Activated naive CD8-positive, alpha-beta T cell treated with anti-CD3 and anti-CD28 coated beads, Interleukin-2, amount 50 U/mL, for 24 hours (primary cell): ENCODE results near the gene SCARB1.

Experiments used
- ATAC-seq: fragments of 150-1000 bp; cut with Tn5 transposase; one replicate; pipeline ENCODE4 v1.10.0; 2021
- DNase-seq: peaks from one replicate; pipeline ENCODE4 v3.0.0; 2021
- H3K27ac Mint-ChIP-seq: one replicate; pipeline ENCODE4 v1.8.0; 2021; ENCODE audit warnings: mild to moderate bottlenecking, mixed read lengths
- H3K27me3 Mint-ChIP-seq: one replicate; pipeline ENCODE4 v1.8.0; 2021; ENCODE audit warnings: mixed read lengths
- H3K36me3 Mint-ChIP-seq: one replicate; pipeline ENCODE4 v1.8.0; 2021; ENCODE audit warnings: low read depth, mixed read lengths
- H3K4me1 Mint-ChIP-seq: one replicate; pipeline ENCODE4 v1.8.0; 2021; ENCODE audit warnings: mixed read lengths
- H3K4me3 Mint-ChIP-seq: one replicate; pipeline ENCODE4 v1.8.0; 2021; ENCODE audit warnings: mild to moderate bottlenecking, moderate library complexity, mixed read lengths
- H3K9me3 Mint-ChIP-seq: one replicate; pipeline ENCODE4 v1.8.0; 2021; ENCODE audit warnings: mixed read lengths

SCARB1 gene

GRCh38 chr12:124760560-124760959 lies 103.1 kb downstream of the SCARB1 start:
- Mint-ChIP-seq H3K9me3 (peaks cover 33% of the 10 kb centered on the region), H3K36me3 (peaks cover 19% of the 10 kb centered on the region), H3K4me1 (peaks cover 58% of the 10 kb centered on the region), H3K27ac (peak overlapping the region; percentile 57), H3K27me3 (peaks cover 28% of the 10 kb centered on the region), H3K4me3 (no peak overlapping the region)
- DNase-seq (no peak), ATAC-seq (no peak)

GRCh38 chr12:124759841-124760503 lies 103.7 kb downstream of the SCARB1 start:
- Mint-ChIP-seq H3K27ac (peak overlapping the region; percentile 57), H3K9me3 (peaks cover 30% of the 10 kb centered on the region), H3K27me3 (peaks cover 31% of the 10 kb centered on the region), H3K4me1 (peaks cover 61% of the 10 kb centered on the region), H3K36me3 (peaks cover 15% of the 10 kb centered on the region), H3K4me3 (no peak overlapping the region)
- ATAC-seq: no peak
- no peak for DNase-seq

- no peak for ATAC-seq
- Mint-ChIP-seq H3K9me3 (peaks cover 22% of the 10 kb centered on the region), H3K27ac (no peak overlapping the region), H3K4me1 (peaks cover 53% of the 10 kb centered on the region), H3K27me3 (peaks cover 34% of the 10 kb centered on the region), H3K36me3 (peaks cover 7% of the 10 kb centered on the region), H3K4me3 (no peak overlapping the region)
- no peak for DNase-seq
These were observed 105.1 kb downstream of the SCARB1 start for GRCh38 chr12:124758266-124759220.

GRCh38 chr12:124757329-124757728 lies 106.3 kb downstream of the SCARB1 start:
- H3K36me3 Mint-ChIP-seq: peaks cover 7% of the 10 kb centered on the region
- ATAC-seq (no peak), DNase-seq (no peak)
- H3K4me3 Mint-ChIP-seq: no peak overlapping the region
- peaks cover 17% of the 10 kb centered on the region for H3K9me3 Mint-ChIP-seq
- H3K4me1 Mint-ChIP-seq: peaks cover 41% of the 10 kb centered on the region
- peaks cover 41% of the 10 kb centered on the region for H3K27me3 Mint-ChIP-seq
- no peak overlapping the region for H3K27ac Mint-ChIP-seq

- no peak for DNase-seq
- Mint-ChIP-seq H3K27me3 (peaks cover 40% of the 10 kb centered on the region), H3K4me3 (no peak overlapping the region), H3K27ac (no peak overlapping the region), H3K9me3 (peaks cover 14% of the 10 kb centered on the region), H3K36me3 (peaks cover 5% of the 10 kb centered on the region), H3K4me1 (peaks cover 35% of the 10 kb centered on the region)
- ATAC-seq: no peak
These were observed 106.9 kb downstream of the SCARB1 start for GRCh38 chr12:124756760-124757159.

- H3K36me3 Mint-ChIP-seq: peaks cover 5% of the 10 kb centered on the region
- peaks cover 45% of the 10 kb centered on the region for H3K27me3 Mint-ChIP-seq
- H3K4me1 Mint-ChIP-seq: peaks cover 29% of the 10 kb centered on the region
- H3K9me3 Mint-ChIP-seq: peaks cover 14% of the 10 kb centered on the region
- H3K4me3 Mint-ChIP-seq: no peak overlapping the region
- H3K27ac Mint-ChIP-seq: no peak overlapping the region
- DNase-seq (no peak), ATAC-seq (no peak)
These were observed 107.5 kb downstream of the SCARB1 start for GRCh38 chr12:124756166-124756565.

GRCh38 chr12:124755801-124756148 lies 107.9 kb downstream of the SCARB1 start:
- Mint-ChIP-seq H3K27ac (no peak overlapping the region), H3K9me3 (peaks cover 14% of the 10 kb centered on the region), H3K4me1 (peaks cover 25% of the 10 kb centered on the region), H3K27me3 (peaks cover 47% of the 10 kb centered on the region), H3K36me3 (peaks cover 5% of the 10 kb centered on the region), H3K4me3 (no peak overlapping the region)
- DNase-seq: no peak
- ATAC-seq: no peak

GRCh38 chr12:124754949-124755800 lies 108.5 kb downstream of the SCARB1 start:
- DNase-seq: no peak
- peaks cover 5% of the 10 kb centered on the region for H3K36me3 Mint-ChIP-seq
- H3K9me3 Mint-ChIP-seq: peaks cover 14% of the 10 kb centered on the region
- H3K27me3 Mint-ChIP-seq: peaks cover 48% of the 10 kb centered on the region
- H3K4me3 Mint-ChIP-seq: no peak overlapping the region
- no peak overlapping the region for H3K27ac Mint-ChIP-seq
- H3K4me1 Mint-ChIP-seq: peaks cover 21% of the 10 kb centered on the region
- ATAC-seq: no peak

GRCh38 chr12:124754491-124754890 lies 109.2 kb downstream of the SCARB1 start:
- Mint-ChIP-seq H3K36me3 (peaks cover 5% of the 10 kb centered on the region), H3K27me3 (peaks cover 48% of the 10 kb centered on the region), H3K9me3 (peaks cover 14% of the 10 kb centered on the region), H3K4me3 (no peak overlapping the region), H3K4me1 (peaks cover 14% of the 10 kb centered on the region), H3K27ac (no peak overlapping the region)
- DNase-seq (no peak), ATAC-seq (no peak)

GRCh38 chr12:124753993-124754392 lies 109.7 kb downstream of the SCARB1 start:
- Mint-ChIP-seq H3K9me3 (peaks cover 14% of the 10 kb centered on the region), H3K36me3 (peaks cover 5% of the 10 kb centered on the region), H3K27me3 (peaks cover 44% of the 10 kb centered on the region), H3K27ac (no peak overlapping the region), H3K4me3 (no peak overlapping the region), H3K4me1 (peaks cover 14% of the 10 kb centered on the region)
- ATAC-seq (no peak), DNase-seq (no peak)

GRCh38 chr12:124753228-124753591 lies 110.5 kb downstream of the SCARB1 start:
- DNase-seq: no peak
- peaks cover 14% of the 10 kb centered on the region for H3K9me3 Mint-ChIP-seq
- no peak for ATAC-seq
- H3K4me1 Mint-ChIP-seq: peaks cover 14% of the 10 kb centered on the region
- H3K4me3 Mint-ChIP-seq: no peak overlapping the region
- H3K36me3 Mint-ChIP-seq: peaks cover 5% of the 10 kb centered on the region
- H3K27ac Mint-ChIP-seq: no peak overlapping the region
- peaks cover 46% of the 10 kb centered on the region for H3K27me3 Mint-ChIP-seq

- Mint-ChIP-seq H3K4me3 (no peak overlapping the region), H3K9me3 (peaks cover 13% of the 10 kb centered on the region), H3K27me3 (peaks cover 45% of the 10 kb centered on the region), H3K36me3 (peaks cover 5% of the 10 kb centered on the region), H3K4me1 (peaks cover 15% of the 10 kb centered on the region), H3K27ac (no peak overlapping the region)
- ATAC-seq: no peak
- DNase-seq: no peak
These were observed 111.0 kb downstream of the SCARB1 start for GRCh38 chr12:124752437-124753227.

- Mint-ChIP-seq H3K4me1 (peaks cover 23% of the 10 kb centered on the region), H3K27me3 (peaks cover 45% of the 10 kb centered on the region), H3K36me3 (peaks cover 5% of the 10 kb centered on the region), H3K9me3 (peaks cover 6% of the 10 kb centered on the region), H3K4me3 (no peak overlapping the region), H3K27ac (no peak overlapping the region)
- no peak for DNase-seq
- ATAC-seq: no peak
These were observed 111.9 kb downstream of the SCARB1 start for GRCh38 chr12:124751654-124752355.
